Measurements from ENCODE around the gene ZNF837.

ZNF837 gene

DNA sequence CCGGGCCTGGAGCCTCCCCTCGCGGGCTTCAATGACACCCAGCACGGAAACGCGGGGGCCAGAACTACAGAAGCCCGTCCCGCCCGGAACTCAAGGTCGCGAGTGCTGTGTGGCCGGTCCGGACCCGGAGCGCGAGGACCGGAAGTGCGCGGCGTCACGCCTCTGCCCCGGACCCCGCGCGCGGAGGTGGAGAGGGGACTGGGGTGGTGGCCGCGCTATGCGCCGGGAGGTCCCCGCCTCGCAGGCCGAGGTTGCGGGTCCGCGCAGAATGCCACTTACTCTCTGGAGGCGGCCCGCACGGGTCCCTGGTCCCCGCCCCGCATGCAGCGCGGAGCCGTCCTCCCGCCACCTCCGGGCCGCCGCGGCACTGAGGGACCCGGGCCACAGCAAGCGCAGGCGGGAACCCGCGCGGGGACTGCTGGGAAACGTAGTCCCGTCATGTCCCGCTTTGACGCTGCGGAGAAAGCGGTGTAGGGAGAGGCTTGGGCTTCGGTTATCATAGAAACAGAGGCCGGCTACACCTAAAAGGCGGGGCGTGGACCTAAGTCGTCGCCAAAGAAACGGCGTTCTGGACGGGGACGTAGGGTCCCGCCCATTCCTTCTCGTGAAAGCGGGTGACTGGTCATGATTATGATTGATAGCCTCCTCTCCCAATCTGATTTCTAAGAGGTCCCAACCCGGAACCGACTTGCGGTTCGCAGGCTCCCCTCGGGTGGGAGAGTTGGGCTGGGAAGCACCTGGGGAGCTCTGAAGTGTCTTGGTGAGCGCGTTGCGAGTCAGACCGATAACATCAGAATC is at the start of gene ZNF837:
ZNF837 (minus strand) TSS at position 369 of the 798 bp plus-strand sequence. CDS start 11,698 bp downstream, outside the sequence.
- TF ChIP-seq GATA2 (IDR thresholded peaks at IDR 0.05; ENCODE audit: low read depth, low read length) (no peak), GATA3 (IDR thresholded peaks at IDR 0.05; ENCODE audit: low read depth, low read length) (no peak)

- TF ChIP-seq GATA3 (IDR thresholded peaks at IDR 0.05; ENCODE audit: low read depth, low read length) (no peak), GATA2 (IDR thresholded peaks at IDR 0.05; ENCODE audit: low read depth, low read length) (no peak)
Observed at GRCh38 chr19:58429745-58430144, 48.9 kb upstream of the ZNF837 start.

- no peak for TF ChIP-seq GATA3 (IDR thresholded peaks at IDR 0.05; ENCODE audit: low read depth, low read length)
- no peak for TF ChIP-seq GATA2 (IDR thresholded peaks at IDR 0.05; ENCODE audit: low read depth, low read length)
Observed at GRCh38 chr19:58428617-58429016, 47.8 kb upstream of the ZNF837 start.

GRCh38 chr19:58417071-58417470 is 36.2 kb upstream of the ZNF837 start:
- no peak for TF ChIP-seq GATA2 (IDR thresholded peaks at IDR 0.05; ENCODE audit: low read depth, low read length)
- TF ChIP-seq GATA3 (IDR thresholded peaks at IDR 0.05; ENCODE audit: low read depth, low read length) = no peak

DNA sequence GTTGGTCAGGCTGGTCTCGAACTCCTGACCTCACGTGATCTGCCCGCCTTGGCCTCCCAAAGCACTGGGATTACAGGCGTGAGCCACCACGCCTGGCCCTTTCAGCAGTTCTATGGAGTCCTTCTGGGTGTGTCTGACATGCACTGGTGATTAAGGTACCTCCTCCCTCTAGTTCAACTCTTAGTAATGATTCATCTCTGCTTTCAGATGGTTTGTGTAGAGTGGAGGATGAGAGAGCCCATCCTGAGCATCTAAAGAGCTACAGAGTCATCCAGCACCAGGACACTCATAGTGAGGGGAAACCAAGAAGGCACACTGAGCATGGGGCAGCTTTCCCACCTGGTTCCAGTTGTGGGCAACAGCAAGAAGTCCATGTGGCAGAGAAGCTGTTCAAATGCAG is 35.8 kb upstream of the ZNF837 start:
- TF ChIP-seq GATA3 (IDR thresholded peaks at IDR 0.05; ENCODE audit: low read depth, low read length) = no peak
- no peak for TF ChIP-seq GATA2 (IDR thresholded peaks at IDR 0.05; ENCODE audit: low read depth, low read length)

GRCh38 chr19:58409010-58409790 is 28.4 kb upstream of the ZNF837 start:
- TF ChIP-seq GATA2 (IDR thresholded peaks at IDR 0.05; ENCODE audit: low read depth, low read length) = no peak
- no peak for TF ChIP-seq GATA3 (IDR thresholded peaks at IDR 0.05; ENCODE audit: low read depth, low read length)

DNA sequence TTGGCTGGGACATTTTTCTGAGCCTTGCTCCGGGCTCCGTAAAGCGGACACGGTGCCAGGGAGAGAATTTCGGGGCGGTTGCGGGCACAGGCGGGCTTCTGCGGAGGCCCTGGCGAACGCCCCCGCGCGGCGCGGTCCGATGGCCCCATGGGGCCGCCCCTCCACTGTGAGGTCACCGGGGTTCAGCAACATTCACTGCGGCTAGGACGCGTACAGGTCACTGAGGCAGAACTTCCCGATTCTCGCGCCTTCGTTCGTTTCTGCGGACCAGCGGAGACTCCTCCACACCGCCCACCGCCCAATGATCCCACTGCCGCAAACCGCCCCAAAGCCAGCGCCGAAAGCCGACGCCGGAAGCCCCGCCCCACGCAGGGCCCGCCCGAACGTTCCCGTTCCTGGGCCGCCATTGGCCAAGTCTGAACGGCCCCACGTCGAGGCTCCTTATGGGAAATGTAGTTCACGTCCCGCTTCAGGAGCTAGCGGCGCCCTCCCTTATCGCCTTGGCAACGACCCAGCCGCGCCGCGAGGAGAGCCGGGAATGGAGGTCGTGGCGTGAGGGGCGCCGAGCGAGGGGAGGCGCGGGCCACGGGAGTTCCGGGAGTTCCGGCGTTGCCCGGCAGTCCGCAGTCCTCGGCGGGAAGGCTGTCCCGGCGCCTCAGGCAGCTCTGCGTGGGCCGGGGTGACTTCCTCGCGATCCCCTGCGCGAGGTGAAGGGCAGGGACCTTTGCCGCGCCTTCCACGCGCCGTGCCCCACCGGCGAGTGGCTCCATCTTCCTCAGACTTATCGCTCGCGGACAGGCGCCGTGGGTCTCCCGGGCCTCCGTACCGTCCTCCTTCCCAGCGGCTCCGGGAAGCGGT is 27.6 kb upstream of the ZNF837 start, which contains the start of gene ZNF584:
ZNF584 (plus strand) TSS at position 498 of the 858 bp plus-strand sequence. CDS start 499 bp downstream, outside the sequence.
- peak; percentile 4; the same call in 1 of the 2 replicates for TF ChIP-seq GATA2 (IDR thresholded peaks at IDR 0.05; ENCODE audit: low read depth, low read length)
- TF ChIP-seq GATA3 (IDR thresholded peaks at IDR 0.05; ENCODE audit: low read depth, low read length) = no peak

GRCh38 chr19:58407658-58408151 is 26.9 kb upstream of the ZNF837 start:
- no peak for TF ChIP-seq GATA3 (IDR thresholded peaks at IDR 0.05; ENCODE audit: low read depth, low read length)
- TF ChIP-seq GATA2 (IDR thresholded peaks at IDR 0.05; ENCODE audit: low read depth, low read length) = no peak

GRCh38 chr19:58406818-58407657 is 26.2 kb upstream of the ZNF837 start:
- TF ChIP-seq GATA3 (IDR thresholded peaks at IDR 0.05; ENCODE audit: low read depth, low read length) (no peak), GATA2 (IDR thresholded peaks at IDR 0.05; ENCODE audit: low read depth, low read length) (no peak)

- TF ChIP-seq GATA3 (IDR thresholded peaks at IDR 0.05; ENCODE audit: low read depth, low read length) (no peak), GATA2 (IDR thresholded peaks at IDR 0.05; ENCODE audit: low read depth, low read length) (no peak)
Observed at GRCh38 chr19:58401840-58402421, 21.1 kb upstream of the ZNF837 start.

DNA sequence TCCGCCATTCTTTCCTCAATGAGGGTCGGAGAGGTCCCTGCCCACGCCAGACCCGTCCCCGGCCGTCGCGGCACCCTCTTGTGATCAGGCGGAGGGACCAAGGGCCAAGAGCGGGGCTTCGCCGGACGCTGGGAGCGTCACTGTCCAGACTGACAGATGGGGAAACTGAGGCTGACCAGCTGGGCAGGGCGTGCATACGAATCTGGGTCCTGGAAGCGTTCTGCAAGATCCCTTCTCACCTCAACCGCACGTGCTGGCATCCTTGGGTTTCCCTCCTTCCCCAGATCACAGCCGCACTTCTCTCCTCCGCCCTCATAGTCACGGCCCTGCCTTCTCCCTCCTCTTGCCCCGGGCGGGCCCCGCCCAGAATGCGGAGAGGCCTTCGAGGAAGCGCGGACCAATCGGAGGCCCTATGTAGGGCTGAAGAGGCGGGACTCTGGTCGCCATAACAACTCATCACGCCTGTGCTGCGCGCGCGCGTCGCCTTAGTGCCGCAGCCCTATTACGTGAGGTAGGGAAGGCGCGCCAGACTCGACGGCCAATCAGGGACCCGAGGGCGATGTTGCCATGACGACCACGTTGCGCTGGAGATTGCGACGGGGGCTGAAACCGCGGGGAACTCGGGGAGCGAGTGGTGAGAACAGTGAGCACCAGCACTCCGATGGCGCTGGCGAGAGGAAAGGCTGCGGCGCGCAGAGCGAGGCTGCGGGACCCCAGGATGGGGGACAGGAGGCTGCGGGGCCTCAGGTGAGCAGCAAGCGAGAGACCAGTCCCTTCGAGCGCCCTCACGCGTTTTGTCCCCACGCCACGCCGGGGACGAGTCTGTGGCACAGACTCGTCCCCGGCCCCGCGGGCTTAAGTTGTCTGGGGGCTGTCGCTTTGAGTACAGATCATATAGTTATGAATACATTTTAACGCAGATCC is 20.3 kb upstream of the ZNF837 start:
- TF ChIP-seq GATA3 (IDR thresholded peaks at IDR 0.05; ENCODE audit: low read depth, low read length) = no peak
- TF ChIP-seq GATA2 (IDR thresholded peaks at IDR 0.05; ENCODE audit: low read depth, low read length) = no peak

Data from SH-SY5Y (cell line).